Ovary (tissue), 3 donors: Measurements from ENCODE around the gene PLPP7.

Source experiments
- EP300 ChIP-seq: sonication (generic); formaldehyde crosslinking; IDR thresholded peaks from one replicate; pipeline ENCODE4 v1.6.1; 2017; ENCODE audit warnings: antibody characterized with exemption
- POLR2A ChIP-seq: fragments of 450-650 bp; IDR thresholded peaks from one replicate; pipeline ENCODE4 v1.6.1; 2017; ENCODE audit warnings: antibody characterized with exemption, mild to moderate bottlenecking, moderate library complexity
- TF ChIP-seq, protein P1 (sequence below), 3 donors: fragments of 450-650 bp in 2 of 3; fragments of 200-600 bp in 1 of 3; IDR thresholded peaks; one replicate each; pipeline versions ENCODE4 v1.5.1 to v1.8.0; 2016 to 2022; ENCODE audit warnings: antibody characterized with exemption in 3 of 3, mild to moderate bottlenecking in 1 of 3
- donor health status: DM: no; HTN: no; CAD: no.

GRCh38 chr9:131275332-131276093 is 14.0 kb upstream of the PLPP7 start:
- TF ChIP-seq, protein P1, sequence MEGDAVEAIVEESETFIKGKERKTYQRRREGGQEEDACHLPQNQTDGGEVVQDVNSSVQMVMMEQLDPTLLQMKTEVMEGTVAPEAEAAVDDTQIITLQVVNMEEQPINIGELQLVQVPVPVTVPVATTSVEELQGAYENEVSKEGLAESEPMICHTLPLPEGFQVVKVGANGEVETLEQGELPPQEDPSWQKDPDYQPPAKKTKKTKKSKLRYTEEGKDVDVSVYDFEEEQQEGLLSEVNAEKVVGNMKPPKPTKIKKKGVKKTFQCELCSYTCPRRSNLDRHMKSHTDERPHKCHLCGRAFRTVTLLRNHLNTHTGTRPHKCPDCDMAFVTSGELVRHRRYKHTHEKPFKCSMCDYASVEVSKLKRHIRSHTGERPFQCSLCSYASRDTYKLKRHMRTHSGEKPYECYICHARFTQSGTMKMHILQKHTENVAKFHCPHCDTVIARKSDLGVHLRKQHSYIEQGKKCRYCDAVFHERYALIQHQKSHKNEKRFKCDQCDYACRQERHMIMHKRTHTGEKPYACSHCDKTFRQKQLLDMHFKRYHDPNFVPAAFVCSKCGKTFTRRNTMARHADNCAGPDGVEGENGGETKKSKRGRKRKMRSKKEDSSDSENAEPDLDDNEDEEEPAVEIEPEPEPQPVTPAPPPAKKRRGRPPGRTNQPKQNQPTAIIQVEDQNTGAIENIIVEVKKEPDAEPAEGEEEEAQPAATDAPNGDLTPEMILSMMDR (IDR thresholded peaks at IDR 0.05), result no peak
- TF ChIP-seq POLR2A, result no peak
- no peak for TF ChIP-seq EP300
